Ishikawa (cell line): ENCODE results near the gene NOTO.

Source experiments
- CEBPB ChIP-seq: IDR thresholded peaks from 2 replicates; pipeline ENCODE4 v1.6.1; 2012
- CREB1 ChIP-seq: IDR thresholded peaks from 2 replicates; pipeline ENCODE4 v1.6.1; 2012; ENCODE audit warnings: low read depth
- EGR1 ChIP-seq: IDR thresholded peaks from 2 replicates; pipeline ENCODE4 v1.6.1; 2012
- EP300 ChIP-seq: IDR thresholded peaks from 2 replicates; pipeline ENCODE4 v1.6.1; 2012; ENCODE audit warnings: borderline replicate concordance
- FOXM1 ChIP-seq: IDR thresholded peaks from 2 replicates; pipeline ENCODE4 v1.6.1; 2012; ENCODE audit warnings: low read depth, borderline replicate concordance
- MAX ChIP-seq: IDR thresholded peaks from 2 replicates; pipeline ENCODE4 v1.6.1; 2012
- NFIC ChIP-seq: IDR thresholded peaks from 2 replicates; pipeline ENCODE4 v1.6.1; 2012
- RAD21 ChIP-seq: IDR thresholded peaks from 2 replicates; pipeline ENCODE4 v1.6.1; 2012; ENCODE audit warnings: low read depth
- REST ChIP-seq: IDR thresholded peaks from 2 replicates; pipeline ENCODE4 v1.6.1; 2012; ENCODE audit warnings: low read depth, mild to moderate bottlenecking
- TAF1 ChIP-seq: IDR thresholded peaks from 2 replicates; pipeline ENCODE4 v1.6.1; 2012; ENCODE audit warnings: low read depth, mild to moderate bottlenecking
- TCF12 ChIP-seq: IDR thresholded peaks from 2 replicates; pipeline ENCODE4 v1.6.1; 2012; ENCODE audit warnings: low read depth
- TEAD4 ChIP-seq: IDR thresholded peaks from 2 replicates; pipeline ENCODE4 v1.6.1; 2012
- USF1 ChIP-seq: IDR thresholded peaks from 2 replicates; pipeline ENCODE4 v1.6.1; 2012
- YY1 ChIP-seq: IDR thresholded peaks from 2 replicates; pipeline ENCODE4 v1.6.1; 2012; ENCODE audit warnings: low read depth
- ZBTB7A ChIP-seq: IDR thresholded peaks from 2 replicates; pipeline ENCODE4 v1.6.1; 2012; ENCODE audit warnings: low read depth

Gene NOTO

GRCh38 chr2:73253901-73254300, 51.5 kb downstream of the NOTO start:
- TF ChIP-seq CEBPB (no peak), TAF1 (no peak), MAX (no peak), ZBTB7A (no peak), EP300 (no peak), USF1 (no peak), YY1 (no peak), NFIC (no peak), EGR1 (no peak), CREB1 (no peak)

- TF ChIP-seq CREB1 = no peak
- TF ChIP-seq TAF1 = no peak
- TF ChIP-seq FOXM1 = no peak
- TF ChIP-seq NFIC = no peak
- no peak for TF ChIP-seq EGR1
- no peak for TF ChIP-seq MAX
- TF ChIP-seq TEAD4 = no peak
- no peak for TF ChIP-seq RAD21
- no peak for TF ChIP-seq EP300
- no peak for TF ChIP-seq YY1
- no peak for TF ChIP-seq ZBTB7A
- TF ChIP-seq USF1 = no peak
- no peak for TF ChIP-seq TCF12
- no peak for TF ChIP-seq REST
- no peak for TF ChIP-seq CEBPB
Observed at GRCh38 chr2:73254343-73255006, 52.1 kb downstream of the NOTO start.

GRCh38 chr2:73255007-73255644, 52.8 kb downstream of the NOTO start:
- no peak for TF ChIP-seq EGR1
- TF ChIP-seq REST = no peak
- no peak for TF ChIP-seq TAF1
- no peak for TF ChIP-seq USF1
- TF ChIP-seq TCF12 = no peak
- TF ChIP-seq ZBTB7A = no peak
- TF ChIP-seq CEBPB = no peak
- no peak for TF ChIP-seq MAX
- TF ChIP-seq TEAD4 = no peak
- TF ChIP-seq CREB1 = no peak
- TF ChIP-seq YY1 = no peak
- TF ChIP-seq FOXM1 = no peak
- no peak for TF ChIP-seq EP300
- no peak for TF ChIP-seq NFIC
- no peak for TF ChIP-seq RAD21

- no peak for TF ChIP-seq TAF1
- TF ChIP-seq ZBTB7A = no peak
- TF ChIP-seq EP300 = no peak
Observed at GRCh38 chr2:73255907-73256617, 53.7 kb downstream of the NOTO start.

GRCh38 chr2:73256618-73256922, 54.2 kb downstream of the NOTO start:
- TF ChIP-seq FOXM1 (no peak), USF1 (no peak), TAF1 (no peak), YY1 (no peak), CREB1 (no peak), EGR1 (no peak), RAD21 (no peak), EP300 (no peak), MAX (no peak), TCF12 (no peak), ZBTB7A (no peak), CEBPB (no peak), NFIC (no peak), REST (no peak), TEAD4 (no peak)
